Neural cell (in vitro differentiated cells): ENCODE data around the gene RPS6KA1. TPM values are rescaled to one million over a fixed set of nuclear protein-coding genes. Genes with fewer than 3 reads are reported as not detected.
"Not testable (repeated sequence)": the region's sequence is repeated elsewhere in the genome, so short reads cannot be mapped to it uniquely, and the experiment has no call there.

Source experiments
- H2AFZ ChIP-seq: fragments of 200-600, 300-800 bp; sonication (generic), shearing (Covaris generic); 2 replicates; pipeline ENCODE4 v1.6.0; 2014; ENCODE audit warnings: low read depth, mild to moderate bottlenecking, antibody characterized with exemption, low read length, moderate library complexity
- H3F3A ChIP-seq: fragments of 200-600 bp; shearing (Covaris generic); 2 replicates; pipeline ENCODE4 v1.6.1; 2016; ENCODE audit warnings: mild to moderate bottlenecking, moderate library complexity, mixed read lengths, antibody characterized with exemption, low read length; ENCODE audit not compliant: insufficient read depth, poor library complexity, severe bottlenecking
- H3K27ac ChIP-seq: fragments of 200-600, 300-800 bp; sonication (generic), shearing (Covaris generic); 2 replicates; pipeline ENCODE4 v1.5.1; 2014; ENCODE audit warnings: mild to moderate bottlenecking, low read length, moderate library complexity
- H3K27me3 ChIP-seq: fragments of 300-800, 200-600 bp; sonication (generic), shearing (Covaris generic); 2 replicates; pipeline ENCODE4 v1.6.0; 2014; ENCODE audit warnings: mild to moderate bottlenecking, low read depth, low read length, moderate library complexity; ENCODE audit not compliant: insufficient read depth
- H3K36me3 ChIP-seq: fragments of 300-800, 200-600 bp; sonication (generic), shearing (Covaris generic); 2 replicates; pipeline ENCODE4 v1.5.1; 2014; ENCODE audit warnings: mild to moderate bottlenecking, antibody characterized with exemption, low read length, moderate library complexity; ENCODE audit not compliant: insufficient read depth
- H3K4me2 ChIP-seq: fragments of 300-800, 200-600 bp; sonication (generic), shearing (Covaris generic); 2 replicates; pipeline ENCODE4 v1.6.0; 2014; ENCODE audit warnings: mild to moderate bottlenecking, low read length
- H3K4me3 ChIP-seq: fragments of 300-800, 200-600 bp; sonication (generic), shearing (Covaris generic); 2 replicates; pipeline ENCODE4 v1.5.1; 2014; ENCODE audit warnings: mild to moderate bottlenecking, low read length, moderate library complexity
- H3K79me2 ChIP-seq: fragments of 200-600 bp; shearing (Covaris generic); replicated peaks from 2 replicates; pipeline ENCODE4 v1.6.0; 2014; ENCODE audit warnings: mild to moderate bottlenecking, low read length, moderate library complexity; ENCODE audit not compliant: insufficient read depth
- H3K9ac ChIP-seq: fragments of 300-800, 200-600 bp; sonication (generic), shearing (Covaris generic); 2 replicates; pipeline ENCODE4 v1.6.1; 2016; ENCODE audit warnings: mild to moderate bottlenecking, low read length, mixed read lengths
- H3K9me2 ChIP-seq: fragments of 200-600 bp; shearing (Covaris generic); 2 replicates; pipeline ENCODE4 v1.6.1; 2016; ENCODE audit warnings: mild to moderate bottlenecking, low read length, mixed read lengths; ENCODE audit not compliant: insufficient read depth
- H3K9me3 ChIP-seq: fragments of 200-600, 300-800 bp; sonication (generic), shearing (Covaris generic); 2 replicates; pipeline ENCODE4 v1.6.1; 2016; ENCODE audit warnings: mild to moderate bottlenecking, mixed run types, low read length, moderate library complexity, mixed read lengths
- H4K20me1 ChIP-seq: fragments of 200-600 bp; shearing (Covaris generic); 2 replicates; pipeline ENCODE4 v1.6.1; 2016; ENCODE audit warnings: mild to moderate bottlenecking, mixed run types; ENCODE audit not compliant: insufficient read depth
- EP300 ChIP-seq: fragments of 450-650 bp; conservative IDR thresholded peaks from 2 replicates; pipeline ENCODE4 v1.6.1; 2014; ENCODE audit warnings: antibody characterized with exemption, mild to moderate bottlenecking, moderate library complexity; ENCODE audit not compliant: poor library complexity, severe bottlenecking
- EZH2 ChIP-seq: fragments of 200-600, 300-800 bp; shearing (Covaris generic), sonication (generic); IDR thresholded peaks from 2 replicates; pipeline ENCODE4 v1.6.1; 2014; ENCODE audit warnings: antibody characterized with exemption, low read length, borderline replicate concordance, mild to moderate bottlenecking; ENCODE audit not compliant: insufficient read depth, poor library complexity, severe bottlenecking
- MXI1 ChIP-seq: fragments of 450-650 bp; conservative IDR thresholded peaks from 2 replicates; pipeline ENCODE4 v1.6.1; 2014; ENCODE audit warnings: antibody characterized with exemption, mild to moderate bottlenecking; ENCODE audit not compliant: poor library complexity, severe bottlenecking
- POLR2AphosphoS5 ChIP-seq: IDR thresholded peaks from 2 replicates; pipeline ENCODE4 v1.6.1; 2012
- RAD21 ChIP-seq: fragments of 450-650 bp; conservative IDR thresholded peaks from 2 replicates; pipeline ENCODE4 v1.6.1; 2014; ENCODE audit warnings: antibody characterized with exemption, mild to moderate bottlenecking, moderate library complexity
- SMC3 ChIP-seq: fragments of 450-650 bp; conservative IDR thresholded peaks from 2 replicates; pipeline ENCODE4 v1.6.1; 2014; ENCODE audit warnings: antibody characterized with exemption, mild to moderate bottlenecking, moderate library complexity; ENCODE audit not compliant: poor library complexity
- TAF1 ChIP-seq: IDR thresholded peaks from 2 replicates; pipeline ENCODE4 v1.6.1; 2012; ENCODE audit warnings: low read depth
- polyA plus RNA-seq: library from polyadenylated mRNA; depleted of rRNA; stranded (reverse); fragments of >200 nt; gene quantifications from 2 replicates; pipeline ENCODE4 v1.2.3, GENCODE V29; 2014
- TF ChIP-seq, protein P1 (sequence below): IDR thresholded peaks from 2 replicates; pipeline ENCODE4 v1.6.1; 2012; ENCODE audit warnings: borderline replicate concordance
- TF ChIP-seq, protein P2 (sequence below): fragments of 450-650 bp; IDR thresholded peaks from 2 replicates; pipeline ENCODE4 v1.5.1; 2014; ENCODE audit warnings: antibody characterized with exemption, mild to moderate bottlenecking, moderate library complexity; ENCODE audit not compliant: poor library complexity, severe bottlenecking

The RPS6KA1 gene
- polyA plus RNA-seq, 1 donor from 2014 or later: 4.9 TPM

GRCh38 chr1:26612627-26613026, 83.1 kb downstream of the RPS6KA1 start:
- H3K36me3 ChIP-seq, H3K9ac ChIP-seq, H3F3A ChIP-seq, H4K20me1 ChIP-seq, H3K79me2 ChIP-seq, H3K4me3 ChIP-seq, H2AFZ ChIP-seq, H3K9me3 ChIP-seq, H3K27me3 ChIP-seq, H3K9me2 ChIP-seq, H3K27ac ChIP-seq, H3K4me2 ChIP-seq: not testable (repeated sequence)

GRCh38 chr1:26614655-26615411, 85.3 kb downstream of the RPS6KA1 start:
- TF ChIP-seq EP300 (no peak), SMC3 (no peak)
- H3F3A ChIP-seq: no peaks in the 10 kb centered on the region
- H3K4me2 ChIP-seq: no peak overlapping the region
- no peaks in the 10 kb centered on the region for H3K79me2 ChIP-seq
- H3K27me3 ChIP-seq: no peaks in the 10 kb centered on the region
- no peak overlapping the region for H2AFZ ChIP-seq
- no peaks in the 10 kb centered on the region for H3K9me3 ChIP-seq
- H3K9ac ChIP-seq: no peak overlapping the region
- H3K9me2 ChIP-seq: no peaks in the 10 kb centered on the region
- no peaks in the 10 kb centered on the region for H4K20me1 ChIP-seq
- H3K27ac ChIP-seq: no peak overlapping the region
- H3K36me3 ChIP-seq: no peaks in the 10 kb centered on the region
- no peak overlapping the region for H3K4me3 ChIP-seq

- no peak overlapping the region for H3K27ac ChIP-seq
- no peaks in the 10 kb centered on the region for H3K9me3 ChIP-seq
- no peak overlapping the region for H2AFZ ChIP-seq
- no peaks in the 10 kb centered on the region for H3K79me2 ChIP-seq
- no peaks in the 10 kb centered on the region for H4K20me1 ChIP-seq
- no peak overlapping the region for H3K4me2 ChIP-seq
- no peaks in the 10 kb centered on the region for H3K9me2 ChIP-seq
- no peaks in the 10 kb centered on the region for H3F3A ChIP-seq
- no peak for TF ChIP-seq SMC3
- TF ChIP-seq POLR2AphosphoS5: no peak
- no peak for TF ChIP-seq EP300
- no peak for TF ChIP-seq TAF1
- TF ChIP-seq, protein P1, sequence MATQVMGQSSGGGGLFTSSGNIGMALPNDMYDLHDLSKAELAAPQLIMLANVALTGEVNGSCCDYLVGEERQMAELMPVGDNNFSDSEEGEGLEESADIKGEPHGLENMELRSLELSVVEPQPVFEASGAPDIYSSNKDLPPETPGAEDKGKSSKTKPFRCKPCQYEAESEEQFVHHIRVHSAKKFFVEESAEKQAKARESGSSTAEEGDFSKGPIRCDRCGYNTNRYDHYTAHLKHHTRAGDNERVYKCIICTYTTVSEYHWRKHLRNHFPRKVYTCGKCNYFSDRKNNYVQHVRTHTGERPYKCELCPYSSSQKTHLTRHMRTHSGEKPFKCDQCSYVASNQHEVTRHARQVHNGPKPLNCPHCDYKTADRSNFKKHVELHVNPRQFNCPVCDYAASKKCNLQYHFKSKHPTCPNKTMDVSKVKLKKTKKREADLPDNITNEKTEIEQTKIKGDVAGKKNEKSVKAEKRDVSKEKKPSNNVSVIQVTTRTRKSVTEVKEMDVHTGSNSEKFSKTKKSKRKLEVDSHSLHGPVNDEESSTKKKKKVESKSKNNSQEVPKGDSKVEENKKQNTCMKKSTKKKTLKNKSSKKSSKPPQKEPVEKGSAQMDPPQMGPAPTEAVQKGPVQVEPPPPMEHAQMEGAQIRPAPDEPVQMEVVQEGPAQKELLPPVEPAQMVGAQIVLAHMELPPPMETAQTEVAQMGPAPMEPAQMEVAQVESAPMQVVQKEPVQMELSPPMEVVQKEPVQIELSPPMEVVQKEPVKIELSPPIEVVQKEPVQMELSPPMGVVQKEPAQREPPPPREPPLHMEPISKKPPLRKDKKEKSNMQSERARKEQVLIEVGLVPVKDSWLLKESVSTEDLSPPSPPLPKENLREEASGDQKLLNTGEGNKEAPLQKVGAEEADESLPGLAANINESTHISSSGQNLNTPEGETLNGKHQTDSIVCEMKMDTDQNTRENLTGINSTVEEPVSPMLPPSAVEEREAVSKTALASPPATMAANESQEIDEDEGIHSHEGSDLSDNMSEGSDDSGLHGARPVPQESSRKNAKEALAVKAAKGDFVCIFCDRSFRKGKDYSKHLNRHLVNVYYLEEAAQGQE: no peak
- no peak for TF ChIP-seq RAD21
- no peak for TF ChIP-seq MXI1
- TF ChIP-seq, protein P2, sequence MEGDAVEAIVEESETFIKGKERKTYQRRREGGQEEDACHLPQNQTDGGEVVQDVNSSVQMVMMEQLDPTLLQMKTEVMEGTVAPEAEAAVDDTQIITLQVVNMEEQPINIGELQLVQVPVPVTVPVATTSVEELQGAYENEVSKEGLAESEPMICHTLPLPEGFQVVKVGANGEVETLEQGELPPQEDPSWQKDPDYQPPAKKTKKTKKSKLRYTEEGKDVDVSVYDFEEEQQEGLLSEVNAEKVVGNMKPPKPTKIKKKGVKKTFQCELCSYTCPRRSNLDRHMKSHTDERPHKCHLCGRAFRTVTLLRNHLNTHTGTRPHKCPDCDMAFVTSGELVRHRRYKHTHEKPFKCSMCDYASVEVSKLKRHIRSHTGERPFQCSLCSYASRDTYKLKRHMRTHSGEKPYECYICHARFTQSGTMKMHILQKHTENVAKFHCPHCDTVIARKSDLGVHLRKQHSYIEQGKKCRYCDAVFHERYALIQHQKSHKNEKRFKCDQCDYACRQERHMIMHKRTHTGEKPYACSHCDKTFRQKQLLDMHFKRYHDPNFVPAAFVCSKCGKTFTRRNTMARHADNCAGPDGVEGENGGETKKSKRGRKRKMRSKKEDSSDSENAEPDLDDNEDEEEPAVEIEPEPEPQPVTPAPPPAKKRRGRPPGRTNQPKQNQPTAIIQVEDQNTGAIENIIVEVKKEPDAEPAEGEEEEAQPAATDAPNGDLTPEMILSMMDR: no peak
- TF ChIP-seq EZH2: no peak
- no peak overlapping the region for H3K9ac ChIP-seq
- no peaks in the 10 kb centered on the region for H3K27me3 ChIP-seq
- no peaks in the 10 kb centered on the region for H3K36me3 ChIP-seq
- no peak overlapping the region for H3K4me3 ChIP-seq
Measured at GRCh38 chr1:26616881-26617280, 87.3 kb downstream of the RPS6KA1 start.
